Thoracic aorta (tissue), 2 donors: Measurements from ENCODE around the gene ATG14. TPM values are rescaled to one million over a fixed set of nuclear protein-coding genes. Genes with fewer than 3 reads are reported as not detected.

Experiments
- ATAC-seq: fragments of 150-250 bp; one replicate; pipeline ENCODE4 v1.8.0; 2017; ENCODE audit warnings: low read depth; ENCODE audit not compliant: insufficient number of reproducible peaks, low FRiP score
- DNase-seq: peaks from one replicate; pipeline ENCODE4 v3.0.0-alpha.2; 2020; ENCODE audit warnings: low spot score
- H3K27ac ChIP-seq, 2 donors: fragments of 200-600 bp; sonication (generic); 1 replicate in 1 of 2; 2 replicates in 1 of 2; pipeline ENCODE4 v1.5.1; 2016; ENCODE audit warnings: mild to moderate bottlenecking in 2 of 2, moderate library complexity in 2 of 2
- H3K27me3 ChIP-seq: fragments of 200-600 bp; sonication (generic); replicated peaks from 2 replicates; pipeline ENCODE4 v1.6.0; 2016; ENCODE audit warnings: mild to moderate bottlenecking; ENCODE audit not compliant: insufficient read depth
- H3K36me3 ChIP-seq: fragments of 200-600 bp; sonication (generic); one replicate; pipeline ENCODE4 v1.5.1; 2016
- H3K4me1 ChIP-seq, 2 donors: fragments of 200-600 bp; sonication (generic); 1 replicate in 1 of 2; 2 replicates in 1 of 2; pipeline versions ENCODE4 v1.5.1 to v1.6.0; 2016; ENCODE audit warnings: low read depth in 2 of 2, mild to moderate bottlenecking in 1 of 2; ENCODE audit not compliant: control insufficient read depth in 1 of 2
- H3K4me3 ChIP-seq: fragments of 200-600 bp; sonication (generic); 2 replicates; pipeline ENCODE4 v1.5.1; 2016; ENCODE audit warnings: mild to moderate bottlenecking
- H3K9me3 ChIP-seq: fragments of 200-600 bp; sonication (generic); 2 replicates; pipeline ENCODE4 v1.5.1; 2016
- CTCF ChIP-seq: fragments of 200-600 bp; sonication (generic); IDR thresholded peaks from one replicate; pipeline ENCODE4 v1.5.1; 2019; ENCODE audit warnings: antibody characterized with exemption
- total RNA-seq, 2 donors: library from RNA; depleted of rRNA; stranded (reverse); fragments of >200 nt; gene quantifications; one replicate each; pipeline versions ENCODE4 v1.1.0 to v1.2.3, GENCODE V29; 2016

The ATG14 gene
- total RNA-seq, 2 donors from 2014 or later = 19.5 to 26.0 TPM

- Histone ChIP-seq H3K9me3 (no peaks in the 10 kb centered on the region), H3K4me1 (peaks cover 43 to 49% of the 10 kb centered on the region in 2 donors), H3K27me3 (no peaks in the 10 kb centered on the region), H3K27ac (peak overlapping the region in 1 of 2 donors; percentile 22), H3K36me3 (no peaks in the 10 kb centered on the region), H3K4me3 (no peak overlapping the region)
- TF ChIP-seq CTCF = no peak
- ATAC-seq (no peak), DNase-seq (no peak)
Measured at GRCh38 chr14:55401751-55402150, 9.9 kb downstream of the ATG14 start.

GRCh38 chr14:55399852-55400251 lies 11.8 kb downstream of the ATG14 start:
- ATAC-seq (no peak), DNase-seq (no peak)
- TF ChIP-seq CTCF = no peak
- peaks cover 3% of the 10 kb centered on the region for H3K36me3 ChIP-seq
- H3K4me3 ChIP-seq = no peak overlapping the region
- H3K9me3 ChIP-seq = no peaks in the 10 kb centered on the region
- no peaks in the 10 kb centered on the region for H3K27me3 ChIP-seq
- H3K27ac ChIP-seq = peak overlapping the region; percentile 68 to 71
- H3K4me1 ChIP-seq = peaks cover 40 to 42% of the 10 kb centered on the region in 2 donors

- Histone ChIP-seq H3K4me3 (peak overlapping the region; percentile 17), H3K27me3 (no peaks in the 10 kb centered on the region), H3K4me1 (peaks cover 34 to 38% of the 10 kb centered on the region in 2 donors), H3K27ac (peak overlapping the region; percentile 68 to 71), H3K36me3 (peaks cover 8% of the 10 kb centered on the region), H3K9me3 (no peaks in the 10 kb centered on the region)
- ATAC-seq (no peak), DNase-seq (no peak)
- TF ChIP-seq CTCF = no peak
Measured at GRCh38 chr14:55399183-55399582, 12.4 kb downstream of the ATG14 start.

- TF ChIP-seq CTCF = no peak
- no peaks in the 10 kb centered on the region for H3K27me3 ChIP-seq
- H3K4me1 ChIP-seq = peaks cover 30 to 38% of the 10 kb centered on the region in 2 donors
- H3K4me3 ChIP-seq = peak overlapping the region; percentile 30
- DNase-seq (peak; percentile 38), ATAC-seq (peak; percentile 100)
- H3K36me3 ChIP-seq = peaks cover 11% of the 10 kb centered on the region
- H3K27ac ChIP-seq = peak overlapping the region; percentile 68 to 74
- no peaks in the 10 kb centered on the region for H3K9me3 ChIP-seq
Measured at GRCh38 chr14:55398679-55399078, 13.0 kb downstream of the ATG14 start.

- Histone ChIP-seq H3K36me3 (peaks cover 17% of the 10 kb centered on the region), H3K9me3 (no peaks in the 10 kb centered on the region), H3K4me1 (peaks cover 5 to 10% of the 10 kb centered on the region in 2 donors), H3K27me3 (no peaks in the 10 kb centered on the region), H3K4me3 (no peak overlapping the region), H3K27ac (peak overlapping the region in 1 of 2 donors; percentile 33)
- TF ChIP-seq CTCF = no peak
- peak; percentile 25 for ATAC-seq
- no peak for DNase-seq
Measured at GRCh38 chr14:55389330-55389729, 22.3 kb downstream of the ATG14 start.
